Lower leg skin (tissue), 3 donors: ENCODE measurements around the gene LIMS2.

Experiments used
- POLR2A ChIP-seq, 2 donors: fragments of 450-650 bp; IDR thresholded peaks; one replicate each; pipeline ENCODE4 v1.6.1; 2016 to 2017; ENCODE audit warnings: antibody characterized with exemption in 2 of 2, mild to moderate bottlenecking in 1 of 2, moderate library complexity in 1 of 2
- TF ChIP-seq, protein P1 (sequence below), 3 donors: fragments of 450-650 bp; IDR thresholded peaks; one replicate each; pipeline ENCODE4 v1.5.1; 2016; ENCODE audit warnings: antibody characterized with exemption in 3 of 3, mild to moderate bottlenecking in 3 of 3, moderate library complexity in 2 of 3

DNA sequence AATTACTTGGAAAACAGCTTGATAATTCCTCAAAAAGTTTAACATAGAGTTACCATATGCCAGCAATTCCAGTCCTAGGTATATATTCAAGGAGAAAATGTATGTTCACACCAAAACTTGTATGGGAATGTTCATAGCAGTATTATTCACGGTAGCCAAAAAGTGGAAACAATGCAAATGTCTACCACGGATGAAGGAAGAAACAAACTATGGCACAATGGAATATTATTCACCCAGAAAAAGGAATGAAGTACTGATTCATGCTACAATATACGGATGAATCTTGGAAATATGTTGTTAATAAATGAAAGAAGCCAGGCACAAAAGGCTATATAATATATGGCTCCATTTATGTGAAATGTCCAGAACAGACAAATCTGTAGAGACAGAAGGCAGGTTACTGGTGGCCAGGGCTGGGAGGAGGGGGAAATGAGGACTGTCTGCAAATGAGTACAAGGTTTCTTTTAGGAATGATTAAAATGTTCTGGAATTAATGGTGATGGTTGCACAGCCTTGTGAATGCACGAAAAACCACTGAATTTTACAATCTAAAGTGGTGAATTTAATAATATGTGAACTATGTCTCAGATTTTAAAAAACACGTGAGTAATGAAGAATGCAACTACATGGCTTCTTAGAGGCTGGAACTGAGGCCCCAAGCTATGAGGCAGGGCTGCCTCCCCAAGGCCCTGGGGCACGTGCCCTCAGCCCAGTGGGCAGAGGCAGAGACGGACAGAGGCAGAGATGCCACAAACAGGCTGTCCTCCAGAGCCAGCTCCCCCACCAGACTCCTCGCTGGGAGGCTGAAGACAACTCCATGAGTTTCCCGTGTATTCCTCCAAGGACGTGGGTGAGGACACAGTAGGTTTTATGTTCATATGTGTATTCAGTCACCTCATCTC is 5.0 kb downstream of the LIMS2 start:
- TF ChIP-seq, protein P1, sequence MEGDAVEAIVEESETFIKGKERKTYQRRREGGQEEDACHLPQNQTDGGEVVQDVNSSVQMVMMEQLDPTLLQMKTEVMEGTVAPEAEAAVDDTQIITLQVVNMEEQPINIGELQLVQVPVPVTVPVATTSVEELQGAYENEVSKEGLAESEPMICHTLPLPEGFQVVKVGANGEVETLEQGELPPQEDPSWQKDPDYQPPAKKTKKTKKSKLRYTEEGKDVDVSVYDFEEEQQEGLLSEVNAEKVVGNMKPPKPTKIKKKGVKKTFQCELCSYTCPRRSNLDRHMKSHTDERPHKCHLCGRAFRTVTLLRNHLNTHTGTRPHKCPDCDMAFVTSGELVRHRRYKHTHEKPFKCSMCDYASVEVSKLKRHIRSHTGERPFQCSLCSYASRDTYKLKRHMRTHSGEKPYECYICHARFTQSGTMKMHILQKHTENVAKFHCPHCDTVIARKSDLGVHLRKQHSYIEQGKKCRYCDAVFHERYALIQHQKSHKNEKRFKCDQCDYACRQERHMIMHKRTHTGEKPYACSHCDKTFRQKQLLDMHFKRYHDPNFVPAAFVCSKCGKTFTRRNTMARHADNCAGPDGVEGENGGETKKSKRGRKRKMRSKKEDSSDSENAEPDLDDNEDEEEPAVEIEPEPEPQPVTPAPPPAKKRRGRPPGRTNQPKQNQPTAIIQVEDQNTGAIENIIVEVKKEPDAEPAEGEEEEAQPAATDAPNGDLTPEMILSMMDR (IDR thresholded peaks at IDR 0.05), result no peak
- TF ChIP-seq POLR2A (IDR thresholded peaks at IDR 0.05), result no peak
